A549 (cell line): ENCODE data around the gene SLC19A1.

Source experiments
- EP300 ChIP-seq, 2 experiments: fragments of >200 bp; sonication (Bioruptor Twin); formaldehyde crosslinking; IDR thresholded peaks; 2 replicates in 1 of 2; 3 replicates in 1 of 2; pipeline ENCODE4 v1.6.1; 2016 to 2017
- HDAC2 ChIP-seq: fragments of 200-600 bp; sonication (generic); IDR thresholded peaks from 2 replicates; pipeline ENCODE4 v1.6.1; 2016
- HOXB5 ChIP-seq: fragments of 250-450 bp; sonication (Bioruptor Pico); IDR thresholded peaks from 2 replicates; pipeline ENCODE4 v1.5.0; 2020; ENCODE audit warnings: mild to moderate bottlenecking, moderate library complexity
- KDM1A ChIP-seq: fragments of 200-600 bp; sonication (generic); IDR thresholded peaks from 2 replicates; pipeline ENCODE4 v1.6.1; 2016; ENCODE audit warnings: low read depth, mild to moderate bottlenecking
- MYC ChIP-seq: IDR thresholded peaks from 2 replicates; pipeline ENCODE4 v1.6.1; 2012; ENCODE audit warnings: mild to moderate bottlenecking, inconsistent platforms, low read length, improper control_type of control experiment, borderline replicate concordance
- POLR2A ChIP-seq: IDR thresholded peaks from 2 replicates; pipeline ENCODE4 v1.6.1; 2012; ENCODE audit warnings: mild to moderate bottlenecking, low read length
- RAD21 ChIP-seq, 2 experiments: fragments of >200 bp in 1 of 2; sonication (Bioruptor Twin) in 1 of 2; formaldehyde crosslinking in 1 of 2; IDR thresholded peaks in 1 of 2; conservative IDR thresholded peaks in 1 of 2; 2 replicates in 1 of 2; 3 replicates in 1 of 2; pipeline ENCODE4 v1.6.1; 2012 to 2018; ENCODE audit warnings: inconsistent platforms in 1 of 2
- TF ChIP-seq, protein P1 (sequence below): IDR thresholded peaks from 2 replicates; pipeline ENCODE4 v1.6.1; 2012
- TF ChIP-seq, protein P2 (sequence below): fragments of >200 bp; sonication (Bioruptor Twin); formaldehyde crosslinking; IDR thresholded peaks from 3 replicates; pipeline ENCODE4 v1.5.1; 2016
- TF ChIP-seq, protein P3 (sequence below): fragments of 200-600 bp; sonication (generic); IDR thresholded peaks from 2 replicates; pipeline ENCODE4 v1.6.1; 2016; ENCODE audit warnings: antibody characterized with exemption, mild to moderate bottlenecking, moderate library complexity

DNA sequence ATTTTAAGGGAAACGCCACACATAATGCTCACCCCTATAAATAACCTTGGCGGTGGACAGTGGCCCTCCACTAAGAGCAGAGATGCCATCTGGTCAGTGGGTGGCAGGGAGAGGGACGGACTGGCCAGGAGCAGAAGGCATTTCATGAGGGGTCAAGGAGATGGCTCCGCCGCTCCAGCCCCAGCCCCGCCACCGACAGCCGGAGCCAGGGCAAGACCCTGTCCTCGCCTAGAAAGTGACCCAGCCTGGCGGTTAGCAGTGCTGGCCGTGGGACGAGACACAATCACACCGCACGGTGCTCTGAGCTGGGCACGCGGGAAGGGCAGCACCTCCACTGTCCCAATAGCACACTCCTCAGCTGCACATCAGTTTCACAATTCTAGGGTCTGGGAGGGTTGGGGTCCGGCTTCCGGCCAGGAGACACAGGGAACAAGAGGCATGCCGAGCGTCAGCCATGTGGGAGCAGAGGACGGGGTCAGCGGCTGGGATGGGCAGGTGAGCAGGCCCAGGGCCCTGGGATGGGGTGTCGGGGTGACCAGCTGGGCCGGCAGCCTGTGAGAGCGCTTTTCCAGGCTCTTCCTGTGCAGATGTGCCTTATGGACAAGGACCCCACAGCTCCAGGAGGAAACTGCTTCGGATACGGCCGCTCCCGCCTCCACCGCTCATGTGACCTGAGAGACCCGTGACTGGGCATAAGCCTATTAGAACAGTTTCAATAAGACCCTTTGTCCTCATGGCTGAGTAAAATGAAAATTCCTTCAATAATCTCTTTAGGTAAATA is 5.7 kb downstream of the SLC19A1 start:
- TF ChIP-seq, protein P1, sequence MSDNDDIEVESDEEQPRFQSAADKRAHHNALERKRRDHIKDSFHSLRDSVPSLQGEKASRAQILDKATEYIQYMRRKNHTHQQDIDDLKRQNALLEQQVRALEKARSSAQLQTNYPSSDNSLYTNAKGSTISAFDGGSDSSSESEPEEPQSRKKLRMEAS: no peak
- TF ChIP-seq, protein P2, sequence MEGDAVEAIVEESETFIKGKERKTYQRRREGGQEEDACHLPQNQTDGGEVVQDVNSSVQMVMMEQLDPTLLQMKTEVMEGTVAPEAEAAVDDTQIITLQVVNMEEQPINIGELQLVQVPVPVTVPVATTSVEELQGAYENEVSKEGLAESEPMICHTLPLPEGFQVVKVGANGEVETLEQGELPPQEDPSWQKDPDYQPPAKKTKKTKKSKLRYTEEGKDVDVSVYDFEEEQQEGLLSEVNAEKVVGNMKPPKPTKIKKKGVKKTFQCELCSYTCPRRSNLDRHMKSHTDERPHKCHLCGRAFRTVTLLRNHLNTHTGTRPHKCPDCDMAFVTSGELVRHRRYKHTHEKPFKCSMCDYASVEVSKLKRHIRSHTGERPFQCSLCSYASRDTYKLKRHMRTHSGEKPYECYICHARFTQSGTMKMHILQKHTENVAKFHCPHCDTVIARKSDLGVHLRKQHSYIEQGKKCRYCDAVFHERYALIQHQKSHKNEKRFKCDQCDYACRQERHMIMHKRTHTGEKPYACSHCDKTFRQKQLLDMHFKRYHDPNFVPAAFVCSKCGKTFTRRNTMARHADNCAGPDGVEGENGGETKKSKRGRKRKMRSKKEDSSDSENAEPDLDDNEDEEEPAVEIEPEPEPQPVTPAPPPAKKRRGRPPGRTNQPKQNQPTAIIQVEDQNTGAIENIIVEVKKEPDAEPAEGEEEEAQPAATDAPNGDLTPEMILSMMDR: no peak
- TF ChIP-seq KDM1A: no peak
- no peak for TF ChIP-seq POLR2A
- TF ChIP-seq HOXB5 (CRISPR knock-in tag): no peak
- no peak for TF ChIP-seq EP300 (IDR thresholded peaks at IDR 0.05)
- no peak for TF ChIP-seq HDAC2
- no peak for TF ChIP-seq MYC
- TF ChIP-seq, protein P3, sequence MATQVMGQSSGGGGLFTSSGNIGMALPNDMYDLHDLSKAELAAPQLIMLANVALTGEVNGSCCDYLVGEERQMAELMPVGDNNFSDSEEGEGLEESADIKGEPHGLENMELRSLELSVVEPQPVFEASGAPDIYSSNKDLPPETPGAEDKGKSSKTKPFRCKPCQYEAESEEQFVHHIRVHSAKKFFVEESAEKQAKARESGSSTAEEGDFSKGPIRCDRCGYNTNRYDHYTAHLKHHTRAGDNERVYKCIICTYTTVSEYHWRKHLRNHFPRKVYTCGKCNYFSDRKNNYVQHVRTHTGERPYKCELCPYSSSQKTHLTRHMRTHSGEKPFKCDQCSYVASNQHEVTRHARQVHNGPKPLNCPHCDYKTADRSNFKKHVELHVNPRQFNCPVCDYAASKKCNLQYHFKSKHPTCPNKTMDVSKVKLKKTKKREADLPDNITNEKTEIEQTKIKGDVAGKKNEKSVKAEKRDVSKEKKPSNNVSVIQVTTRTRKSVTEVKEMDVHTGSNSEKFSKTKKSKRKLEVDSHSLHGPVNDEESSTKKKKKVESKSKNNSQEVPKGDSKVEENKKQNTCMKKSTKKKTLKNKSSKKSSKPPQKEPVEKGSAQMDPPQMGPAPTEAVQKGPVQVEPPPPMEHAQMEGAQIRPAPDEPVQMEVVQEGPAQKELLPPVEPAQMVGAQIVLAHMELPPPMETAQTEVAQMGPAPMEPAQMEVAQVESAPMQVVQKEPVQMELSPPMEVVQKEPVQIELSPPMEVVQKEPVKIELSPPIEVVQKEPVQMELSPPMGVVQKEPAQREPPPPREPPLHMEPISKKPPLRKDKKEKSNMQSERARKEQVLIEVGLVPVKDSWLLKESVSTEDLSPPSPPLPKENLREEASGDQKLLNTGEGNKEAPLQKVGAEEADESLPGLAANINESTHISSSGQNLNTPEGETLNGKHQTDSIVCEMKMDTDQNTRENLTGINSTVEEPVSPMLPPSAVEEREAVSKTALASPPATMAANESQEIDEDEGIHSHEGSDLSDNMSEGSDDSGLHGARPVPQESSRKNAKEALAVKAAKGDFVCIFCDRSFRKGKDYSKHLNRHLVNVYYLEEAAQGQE: no peak
- TF ChIP-seq RAD21 (conservative IDR thresholded peaks at IDR 0.05 in 1 of 2, IDR thresholded peaks at IDR 0.05 in 1 of 2): no peak
